ENCODE data around the gene POU2F2. TPM values are rescaled to one million over a fixed set of nuclear protein-coding genes. Genes with fewer than 3 reads are reported as not detected.
A peak's percentile ranks its signal among the peaks of the same experiment; 100 is the strongest.

Gene POU2F2
- total and polyA plus RNA-seq, 10 of the 15 experiments (the other 5 are each of a cell fraction or from before 2014, with no cell fraction given): 4.4 to 62.4 (median 37.9) TPM

GRCh38 chr19:42113641-42114348, 18.5 kb downstream of the POU2F2 start (continued):
- no peak for TF ChIP-seq NFXL1 (IDR thresholded peaks at IDR 0.05; ENCODE audit: borderline replicate concordance)
- TF ChIP-seq HDAC2 (IDR thresholded peaks at IDR 0.05): no peak
- TF ChIP-seq ZBED1 (IDR thresholded peaks at IDR 0.05; ENCODE audit: borderline replicate concordance): no peak
- no peak for TF ChIP-seq JUND (IDR thresholded peaks at IDR 0.05; ENCODE audit: low read depth, low read length)
- TF ChIP-seq MXI1 (IDR thresholded peaks at IDR 0.05; ENCODE audit: low read depth, low read length): no peak
- no peak for TF ChIP-seq SIN3A (IDR thresholded peaks at IDR 0.05; ENCODE audit: low read depth, low read length)
- TF ChIP-seq ETV6 (conservative IDR thresholded peaks at IDR 0.05 in 1 of 2, IDR thresholded peaks at IDR 0.05 in 1 of 2; ENCODE audit: borderline replicate concordance in 1 of 2, low read depth in 1 of 2): no peak
- TF ChIP-seq MLLT1 (IDR thresholded peaks at IDR 0.05): 0 out of 2 replicates have a peak, but pooled peaks have one; percentile 45
- TF ChIP-seq SPI1 (IDR thresholded peaks at IDR 0.05; ENCODE audit: borderline replicate concordance, insufficient read depth, low read depth, low read length): no peak
- TF ChIP-seq NR2C2 (IDR thresholded peaks at IDR 0.05; ENCODE audit: borderline replicate concordance, control insufficient read depth, insufficient read length, low read depth): no peak
- TF ChIP-seq KAT2A (conservative IDR thresholded peaks at IDR 0.05; ENCODE audit: control insufficient read depth, low read depth, low read length): no peak
- TF ChIP-seq FOXK2 (IDR thresholded peaks at IDR 0.05): no peak
- no peak for TF ChIP-seq NKRF (conservative IDR thresholded peaks at IDR 0.05)
- no peak for TF ChIP-seq SKIL (IDR thresholded peaks at IDR 0.05; ENCODE audit: low read depth, poor library complexity, severe bottlenecking)
- peak in 1 of 2 experiments; percentile 21; a peak in 1 of 4 replicates for TF ChIP-seq BHLHE40 (IDR thresholded peaks at IDR 0.05; ENCODE audit: borderline replicate concordance in 1 of 2, low read depth in 2 of 2, low read length in 1 of 2)
- no peak for TF ChIP-seq NR2C1 (IDR thresholded peaks at IDR 0.05)
- no peak for TF ChIP-seq SREBF2 (IDR thresholded peaks at IDR 0.05; ENCODE audit: low read length)
- TF ChIP-seq CBFB (IDR thresholded peaks at IDR 0.05; ENCODE audit: low read depth): no peak
- 0 out of 2 replicates have a peak, but pooled peaks have one; percentile 23 for TF ChIP-seq NR2F1 (conservative IDR thresholded peaks at IDR 0.05)
- TF ChIP-seq IKZF2 (IDR thresholded peaks at IDR 0.05): peak; percentile 48; a peak in 3 of 4 replicates
- TF ChIP-seq SREBF1 (IDR thresholded peaks at IDR 0.05; ENCODE audit: low read length): no peak
- TF ChIP-seq ATF7 (IDR thresholded peaks at IDR 0.05; ENCODE audit: low read depth): peak; percentile 94
- TF ChIP-seq ZSCAN29 (IDR thresholded peaks at IDR 0.05): no peak
- no peak for TF ChIP-seq IRF4 (IDR thresholded peaks at IDR 0.05; ENCODE audit: low read depth, low read length)
- TF ChIP-seq FOXM1 (IDR thresholded peaks at IDR 0.05; ENCODE audit: low read depth, low read length): no peak
- no peak for TF ChIP-seq POU2F2 (IDR thresholded peaks at IDR 0.05; ENCODE audit: borderline replicate concordance, low read depth, low read length)
- peak; percentile 99 for TF ChIP-seq MEF2B (IDR thresholded peaks at IDR 0.05; ENCODE audit: partially characterized antibody, poor library complexity, severe bottlenecking)

Measured in GM12878 (cell line).